Bronchial epithelial cell (primary cell): ENCODE results near the gene TSKS. TPM values are rescaled to one million over a fixed set of nuclear protein-coding genes. Genes with fewer than 3 reads are reported as not detected.

Source experiments
- DNase-seq: peaks from one replicate; pipeline ENCODE4 v3.0.0-alpha.2; 2010; ENCODE audit warnings: low read depth
- FAIRE-seq: peaks from 2 replicates; lab custom pipeline; 2011; peaks lifted over from hg19 to GRCh38; lab: Jason Lieb, UNC
- H3K27me3 ChIP-seq: 2 replicates; pipeline ENCODE4 v1.5.1; 2011; ENCODE audit warnings: low read length; ENCODE audit not compliant: control insufficient read depth, insufficient read depth
- H3K36me3 ChIP-seq: 2 replicates; pipeline ENCODE4 v1.5.1; 2011; ENCODE audit warnings: low read length; ENCODE audit not compliant: control insufficient read depth, insufficient read depth
- H3K4me3 ChIP-seq: 2 replicates; pipeline ENCODE4 v1.5.1; 2011; ENCODE audit warnings: mild to moderate bottlenecking, low read depth, low read length, control low read depth
- CTCF ChIP-seq: IDR thresholded peaks from 2 replicates; pipeline ENCODE4 v1.5.1; 2011; ENCODE audit warnings: mild to moderate bottlenecking, moderate library complexity, low read length, control low read depth, inconsistent platforms; ENCODE audit not compliant: insufficient read depth, severe bottlenecking
- total RNA-seq: library from RNA; depleted of rRNA; stranded (reverse); fragments of >200 nt; gene quantifications from 2 replicates; pipeline ENCODE4 v1.2.1, GENCODE V29; 2014

Gene TSKS
- total RNA-seq, 1 donor from 2014 or later = not detected

DNA sequence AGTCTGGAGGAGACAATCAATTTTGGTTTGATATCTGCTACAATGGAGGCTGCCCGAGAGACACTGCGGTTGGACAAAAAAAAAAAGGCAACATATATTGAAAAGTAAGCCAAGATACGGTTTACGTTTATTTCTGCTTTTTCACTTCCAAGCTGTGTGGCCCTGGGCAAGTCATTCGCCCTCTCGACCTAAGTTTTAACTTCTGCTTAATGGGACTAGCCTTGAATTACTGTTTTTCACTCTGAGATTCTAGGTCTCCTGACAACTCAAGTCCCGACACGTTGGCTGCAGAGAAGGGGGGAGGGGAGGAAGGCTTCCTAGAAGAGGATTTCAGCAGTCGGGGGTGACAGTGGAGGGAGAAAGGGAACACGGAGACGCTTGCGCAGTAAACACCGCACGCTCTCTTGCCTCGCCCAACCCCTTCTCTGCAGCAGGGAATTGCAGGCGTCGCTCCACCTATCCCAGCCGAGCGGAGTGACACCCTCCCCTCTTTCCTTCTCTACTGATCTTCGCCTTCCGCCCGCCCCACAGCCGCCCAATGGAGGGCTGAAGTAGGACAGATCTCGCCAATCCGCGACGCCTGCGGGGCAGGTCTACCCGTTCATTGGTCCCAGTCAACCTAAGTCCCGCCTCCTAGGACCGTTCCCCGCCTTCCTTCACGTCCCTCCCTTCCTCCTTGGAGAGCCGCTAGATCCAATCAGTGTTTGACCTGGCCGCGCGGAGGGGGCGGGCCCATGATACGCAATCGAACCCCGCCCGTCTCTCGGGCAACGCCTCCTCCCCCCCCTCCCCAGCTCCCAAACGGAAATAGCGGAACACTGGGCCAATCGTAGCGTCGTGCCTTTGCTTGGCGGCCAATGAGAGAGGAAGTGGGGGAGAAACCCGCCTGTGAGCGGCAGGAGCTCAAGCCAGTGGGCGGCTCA lies 3.2 kb upstream of the TSKS start:
- Histone ChIP-seq H3K27me3 (no peaks in the 10 kb centered on the region), H3K4me3 (peak overlapping the region; percentile 32), H3K36me3 (no peaks in the 10 kb centered on the region)
- FAIRE-seq (peak; percentile 72), DNase-seq (peak; percentile 99)
- TF ChIP-seq CTCF = no peak

- no peak for TF ChIP-seq CTCF
- H3K4me3 ChIP-seq = no peak overlapping the region
- DNase-seq = no peak
- no peaks in the 10 kb centered on the region for H3K27me3 ChIP-seq
- H3K36me3 ChIP-seq = no peaks in the 10 kb centered on the region
- FAIRE-seq = no peak
Observed at GRCh38 chr19:49764341-49764740, 1.2 kb upstream of the TSKS start.

DNA sequence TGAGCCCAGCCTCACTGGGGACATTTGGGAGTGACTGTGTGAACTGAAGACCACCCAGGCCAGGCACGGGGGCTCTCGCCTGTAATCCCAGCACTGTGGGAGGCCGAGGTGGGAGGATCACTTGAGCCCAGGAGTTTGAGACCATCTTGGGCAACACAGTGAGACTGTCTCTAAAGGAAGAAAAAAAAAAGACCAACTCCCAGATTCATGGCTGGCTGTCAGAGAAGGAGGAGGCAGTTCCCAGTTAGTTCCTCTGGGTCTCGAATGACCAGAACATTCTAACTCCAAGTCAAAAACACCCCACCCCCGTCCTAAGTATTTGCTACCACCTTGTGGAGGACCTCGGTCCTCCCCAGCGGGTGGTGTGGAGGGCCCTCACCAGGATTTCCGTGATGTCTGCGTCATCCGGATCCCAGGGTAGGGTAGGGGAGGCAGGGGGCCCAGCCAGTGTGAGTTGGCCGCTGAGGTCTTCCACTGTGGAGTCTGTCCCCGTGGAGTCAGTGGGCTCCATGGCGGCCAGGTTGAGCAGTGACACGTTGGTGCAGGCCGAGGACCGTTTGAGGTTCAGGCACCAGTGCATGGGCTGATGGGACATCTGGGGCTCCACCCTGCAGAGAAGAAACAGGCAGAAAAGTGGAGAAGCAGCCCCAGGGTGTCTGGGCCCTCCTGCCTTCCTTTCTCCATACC lies 1.3 kb downstream of the TSKS start:
- Histone ChIP-seq H3K27me3 (no peaks in the 10 kb centered on the region), H3K4me3 (no peak overlapping the region), H3K36me3 (no peaks in the 10 kb centered on the region)
- TF ChIP-seq CTCF = no peak
- no peak for FAIRE-seq
- no peak for DNase-seq

- FAIRE-seq = no peak
- DNase-seq = no peak
- no peak for TF ChIP-seq CTCF
- Histone ChIP-seq H3K36me3 (no peaks in the 10 kb centered on the region), H3K27me3 (no peaks in the 10 kb centered on the region), H3K4me3 (no peak overlapping the region)
Observed at GRCh38 chr19:49761249-49761624, 1.9 kb downstream of the TSKS start.

DNA sequence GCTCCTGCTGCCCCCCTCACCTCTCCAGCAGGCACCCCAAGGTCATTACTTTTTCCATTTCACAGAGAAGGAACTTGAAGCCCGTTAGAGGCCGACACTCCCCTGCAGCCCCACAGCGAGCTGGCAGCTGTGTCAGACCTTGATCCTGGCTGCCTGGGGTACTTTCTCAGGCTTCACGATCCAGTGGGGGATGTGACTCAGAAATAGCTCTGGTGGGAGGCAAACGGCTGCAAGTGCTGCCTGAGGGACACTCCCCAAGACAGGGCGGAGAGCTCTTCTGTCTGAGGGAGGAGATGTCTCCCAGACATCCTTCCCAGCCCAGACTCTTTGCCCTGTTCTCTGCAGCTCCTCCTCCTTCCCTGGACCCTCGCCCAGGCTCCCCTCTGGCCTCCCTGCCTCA lies 4.8 kb downstream of the TSKS start:
- Histone ChIP-seq H3K4me3 (no peak overlapping the region), H3K27me3 (no peaks in the 10 kb centered on the region), H3K36me3 (no peaks in the 10 kb centered on the region)
- no peak for TF ChIP-seq CTCF
- FAIRE-seq (no peak), DNase-seq (peak; percentile 15)
